Liver (tissue), 9 donors: ENCODE results near the gene HOXB5. TPM values are rescaled to one million over a fixed set of nuclear protein-coding genes. Genes with fewer than 3 reads are reported as not detected.

Experiments used
- DNase-seq: peaks from one replicate; pipeline ENCODE4 v3.0.0-alpha.2; 2017; ENCODE audit warnings: low spot score
- H3K27ac ChIP-seq, 2 donors: one replicate each; pipeline ENCODE4 v1.7.0; 2013; ENCODE audit warnings: inconsistent platforms in 2 of 2, low read length in 2 of 2, control low read depth in 1 of 2, low read depth in 1 of 2, mild to moderate bottlenecking in 1 of 2
- H3K27me3 ChIP-seq, 4 donors: one replicate each; pipeline versions ENCODE4 v1.6.1 to v1.7.0; 2013; ENCODE audit warnings: low read length in 3 of 4, inconsistent platforms in 1 of 4, mild to moderate bottlenecking in 1 of 4, moderate library complexity in 1 of 4; ENCODE audit not compliant: control insufficient read depth in 4 of 4, insufficient read depth in 4 of 4
- H3K36me3 ChIP-seq, 4 donors: one replicate each; pipeline versions ENCODE4 v1.6.1 to v1.7.0; 2013; ENCODE audit warnings: low read length in 3 of 4, mild to moderate bottlenecking in 3 of 4, low read depth in 1 of 4, moderate library complexity in 1 of 4; ENCODE audit not compliant: control insufficient read depth in 4 of 4, insufficient read depth in 3 of 4
- H3K4me1 ChIP-seq, 4 donors: one replicate each; pipeline versions ENCODE4 v1.6.1 to v1.7.0; 2013; ENCODE audit warnings: low read length in 3 of 4, mild to moderate bottlenecking in 3 of 4, moderate library complexity in 1 of 4; ENCODE audit not compliant: control insufficient read depth in 4 of 4, insufficient read depth in 4 of 4
- H3K4me3 ChIP-seq, 3 donors: one replicate each; pipeline versions ENCODE4 v1.6.1 to v1.7.0; 2013; ENCODE audit warnings: low read length in 3 of 3, control low read depth in 1 of 3, low read depth in 1 of 3, mild to moderate bottlenecking in 1 of 3
- H3K9ac ChIP-seq, 2 donors: one replicate each; pipeline ENCODE4 v1.7.0; 2013; ENCODE audit warnings: low read length in 2 of 2, mild to moderate bottlenecking in 2 of 2, moderate library complexity in 2 of 2, control low read depth in 1 of 2, low read depth in 1 of 2
- H3K9me3 ChIP-seq, 4 donors: one replicate each; pipeline versions ENCODE4 v1.6.1 to v1.7.0; 2013; ENCODE audit warnings: low read length in 3 of 4; ENCODE audit not compliant: control insufficient read depth in 4 of 4
- ATF3 ChIP-seq: IDR thresholded peaks from 2 replicates; pipeline ENCODE4 v1.6.1; 2016; ENCODE audit warnings: antibody characterized with exemption
- FOXA1 ChIP-seq: IDR thresholded peaks from 2 replicates; pipeline ENCODE4 v1.6.1; 2016; ENCODE audit warnings: antibody characterized with exemption
- GABPA ChIP-seq, 2 donors: IDR thresholded peaks in 1 of 2; conservative IDR thresholded peaks in 1 of 2; 2 replicates each; pipeline ENCODE4 v1.6.1; 2016; ENCODE audit warnings: antibody characterized with exemption in 2 of 2, mild to moderate bottlenecking in 1 of 2, moderate library complexity in 1 of 2
- HNF4A ChIP-seq, 2 donors: conservative IDR thresholded peaks; 2 replicates each; pipeline ENCODE4 v1.6.1; 2016; ENCODE audit warnings: antibody characterized with exemption in 2 of 2, mild to moderate bottlenecking in 2 of 2
- HNF4G ChIP-seq: IDR thresholded peaks from 2 replicates; pipeline ENCODE4 v1.6.1; 2016; ENCODE audit warnings: antibody characterized with exemption
- JUND ChIP-seq, 2 donors: IDR thresholded peaks; 2 replicates each; pipeline ENCODE4 v1.6.1; 2016; ENCODE audit warnings: antibody characterized with exemption in 2 of 2
- MAX ChIP-seq: IDR thresholded peaks from 2 replicates; pipeline ENCODE4 v1.6.1; 2016; ENCODE audit warnings: antibody characterized with exemption
- NR2F2 ChIP-seq: IDR thresholded peaks from 2 replicates; pipeline ENCODE4 v1.6.1; 2016; ENCODE audit warnings: antibody characterized with exemption
- RAD21 ChIP-seq, 2 donors: IDR thresholded peaks; 2 replicates each; pipeline ENCODE4 v1.6.1; 2016; ENCODE audit warnings: antibody characterized with exemption in 2 of 2, mild to moderate bottlenecking in 2 of 2
- REST ChIP-seq: IDR thresholded peaks from 2 replicates; pipeline ENCODE4 v1.6.1; 2016; ENCODE audit warnings: antibody characterized with exemption, mild to moderate bottlenecking
- SP1 ChIP-seq: IDR thresholded peaks from 2 replicates; pipeline ENCODE4 v1.6.1; 2018; ENCODE audit warnings: antibody characterized with exemption, mild to moderate bottlenecking
- TAF1 ChIP-seq: conservative IDR thresholded peaks from 2 replicates; pipeline ENCODE4 v1.6.1; 2016; ENCODE audit warnings: antibody characterized with exemption, mild to moderate bottlenecking
- WGBS: extraction: QIAGEN DNeasy Blood & Tissue Kit; methylation state at CpG from one replicate; pipeline ENCODE4 v1.1.7; 2013; 5-methylcytosine and 5-hydroxymethylcytosine counted together
- polyA plus RNA-seq, 2 donors: library from polyadenylated mRNA; stranded (reverse) in 1 of 2; unstranded in 1 of 2; fragments of 200-250 nt in 1 of 2; fragments of >200 nt in 1 of 2; fragmentation: Nextera tagmentation in 1 of 2; extraction: Ambion mirVana in 1 of 2; gene quantifications; one replicate each; pipeline versions ENCODE4 v1.2.1 to v1.2.3, GENCODE V29; 2013 to 2015
- total RNA-seq, 2 donors: library from RNA; depleted of rRNA; stranded (reverse); fragments of >200 nt; gene quantifications; one replicate each; pipeline ENCODE4 v1.2.3, GENCODE V29; 2014
- TF ChIP-seq, protein P1 (sequence below): fragments of 150-350 bp; IDR thresholded peaks from 2 replicates; pipeline ENCODE4 v1.5.1; 2017; ENCODE audit warnings: improper control_type of control experiment, low read depth, low read length; ENCODE audit not compliant: missing input control
- TF ChIP-seq, protein P2 (sequence below): IDR thresholded peaks from 2 replicates; pipeline ENCODE4 v1.6.1; 2016; ENCODE audit warnings: antibody characterized with exemption
- donor health status: healthy.
- donor health status: healthy.
- donor health status: healthy.
- donor health status: healthy.
- donor health status: healthy.

Gene HOXB5
- total and polyA plus RNA-seq, 4 donors: 0.08 to 0.38 (median 0.36) TPM; not detected in 1

- Histone ChIP-seq H3K4me3 (no peak overlapping the region), H3K27me3 (peaks cover 0 to 35% (median 16%) of the 10 kb centered on the region in 4 donors), H3K9ac (no peak overlapping the region), H3K36me3 (no peaks in the 10 kb centered on the region), H3K27ac (no peak overlapping the region), H3K4me1 (peaks cover 0 to 17% (median 5%) of the 10 kb centered on the region in 4 donors), H3K9me3 (no peaks in the 10 kb centered on the region)
- TF ChIP-seq REST (no peak), RAD21 (IDR thresholded peaks at IDR 0.05) (no peak), ATF3 (no peak), SP1 (no peak), MAX (no peak), TAF1 (no peak), NR2F2 (no peak), HNF4G (no peak), FOXA1 (no peak), GABPA (IDR thresholded peaks at IDR 0.05 in 1 of 2, conservative IDR thresholded peaks at IDR 0.05 in 1 of 2) (no peak), JUND (IDR thresholded peaks at IDR 0.05) (no peak), HNF4A (conservative IDR thresholded peaks at IDR 0.05) (no peak)
- TF ChIP-seq, protein P1, sequence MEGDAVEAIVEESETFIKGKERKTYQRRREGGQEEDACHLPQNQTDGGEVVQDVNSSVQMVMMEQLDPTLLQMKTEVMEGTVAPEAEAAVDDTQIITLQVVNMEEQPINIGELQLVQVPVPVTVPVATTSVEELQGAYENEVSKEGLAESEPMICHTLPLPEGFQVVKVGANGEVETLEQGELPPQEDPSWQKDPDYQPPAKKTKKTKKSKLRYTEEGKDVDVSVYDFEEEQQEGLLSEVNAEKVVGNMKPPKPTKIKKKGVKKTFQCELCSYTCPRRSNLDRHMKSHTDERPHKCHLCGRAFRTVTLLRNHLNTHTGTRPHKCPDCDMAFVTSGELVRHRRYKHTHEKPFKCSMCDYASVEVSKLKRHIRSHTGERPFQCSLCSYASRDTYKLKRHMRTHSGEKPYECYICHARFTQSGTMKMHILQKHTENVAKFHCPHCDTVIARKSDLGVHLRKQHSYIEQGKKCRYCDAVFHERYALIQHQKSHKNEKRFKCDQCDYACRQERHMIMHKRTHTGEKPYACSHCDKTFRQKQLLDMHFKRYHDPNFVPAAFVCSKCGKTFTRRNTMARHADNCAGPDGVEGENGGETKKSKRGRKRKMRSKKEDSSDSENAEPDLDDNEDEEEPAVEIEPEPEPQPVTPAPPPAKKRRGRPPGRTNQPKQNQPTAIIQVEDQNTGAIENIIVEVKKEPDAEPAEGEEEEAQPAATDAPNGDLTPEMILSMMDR: no peak
- TF ChIP-seq, protein P2, sequence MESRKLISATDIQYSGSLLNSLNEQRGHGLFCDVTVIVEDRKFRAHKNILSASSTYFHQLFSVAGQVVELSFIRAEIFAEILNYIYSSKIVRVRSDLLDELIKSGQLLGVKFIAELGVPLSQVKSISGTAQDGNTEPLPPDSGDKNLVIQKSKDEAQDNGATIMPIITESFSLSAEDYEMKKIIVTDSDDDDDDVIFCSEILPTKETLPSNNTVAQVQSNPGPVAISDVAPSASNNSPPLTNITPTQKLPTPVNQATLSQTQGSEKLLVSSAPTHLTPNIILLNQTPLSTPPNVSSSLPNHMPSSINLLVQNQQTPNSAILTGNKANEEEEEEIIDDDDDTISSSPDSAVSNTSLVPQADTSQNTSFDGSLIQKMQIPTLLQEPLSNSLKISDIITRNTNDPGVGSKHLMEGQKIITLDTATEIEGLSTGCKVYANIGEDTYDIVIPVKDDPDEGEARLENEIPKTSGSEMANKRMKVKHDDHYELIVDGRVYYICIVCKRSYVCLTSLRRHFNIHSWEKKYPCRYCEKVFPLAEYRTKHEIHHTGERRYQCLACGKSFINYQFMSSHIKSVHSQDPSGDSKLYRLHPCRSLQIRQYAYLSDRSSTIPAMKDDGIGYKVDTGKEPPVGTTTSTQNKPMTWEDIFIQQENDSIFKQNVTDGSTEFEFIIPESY: no peak
- 38% methylated on average over 41 of the region's 41 CpGs for WGBS
- no peak for DNase-seq
These were observed 12.7 kb upstream of the HOXB5 start for GRCh38 chr17:48605991-48606891.
